Prostate gland (tissue), 2 donors: ENCODE results near the gene SGCB.

Source experiments
- POLR2A ChIP-seq: fragments of 450-650 bp; IDR thresholded peaks from one replicate; pipeline ENCODE4 v1.6.1; 2016; ENCODE audit warnings: antibody characterized with exemption, mild to moderate bottlenecking
- POLR2AphosphoS5 ChIP-seq: sonication (generic); formaldehyde crosslinking; IDR thresholded peaks from one replicate; pipeline ENCODE4 v1.6.1; 2017; ENCODE audit warnings: antibody characterized with exemption
- TF ChIP-seq, protein P1 (sequence below), 4 experiments: fragments of 200-600 bp in 2 of 4; fragments of 450-650 bp in 2 of 4; sonication (generic) in 2 of 4; IDR thresholded peaks; 1 replicate in 3 of 4; 2 replicates in 1 of 4; pipeline ENCODE4 v1.5.1; 2016 to 2019; ENCODE audit warnings: antibody characterized with exemption in 4 of 4, mild to moderate bottlenecking in 2 of 4, moderate library complexity in 2 of 4

DNA sequence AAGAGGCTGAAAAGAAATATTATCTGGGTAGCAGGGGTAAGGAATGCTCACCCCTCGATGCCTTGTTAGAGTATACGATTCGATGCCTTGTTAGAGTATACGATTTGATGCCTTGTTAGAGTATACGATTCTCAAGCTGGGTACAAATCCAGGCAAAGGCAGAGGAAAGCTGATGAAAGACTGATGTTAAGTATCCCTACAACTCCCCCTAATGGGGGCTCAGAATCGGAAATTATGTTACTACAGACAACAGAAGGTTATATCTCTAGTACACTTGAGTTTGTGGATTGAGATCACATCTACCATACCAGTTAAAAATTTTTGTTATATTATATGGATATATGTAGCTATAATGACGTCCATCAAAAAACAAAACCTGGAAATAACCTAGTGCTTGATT is 22.7 kb downstream of the SGCB start:
- TF ChIP-seq, protein P1, sequence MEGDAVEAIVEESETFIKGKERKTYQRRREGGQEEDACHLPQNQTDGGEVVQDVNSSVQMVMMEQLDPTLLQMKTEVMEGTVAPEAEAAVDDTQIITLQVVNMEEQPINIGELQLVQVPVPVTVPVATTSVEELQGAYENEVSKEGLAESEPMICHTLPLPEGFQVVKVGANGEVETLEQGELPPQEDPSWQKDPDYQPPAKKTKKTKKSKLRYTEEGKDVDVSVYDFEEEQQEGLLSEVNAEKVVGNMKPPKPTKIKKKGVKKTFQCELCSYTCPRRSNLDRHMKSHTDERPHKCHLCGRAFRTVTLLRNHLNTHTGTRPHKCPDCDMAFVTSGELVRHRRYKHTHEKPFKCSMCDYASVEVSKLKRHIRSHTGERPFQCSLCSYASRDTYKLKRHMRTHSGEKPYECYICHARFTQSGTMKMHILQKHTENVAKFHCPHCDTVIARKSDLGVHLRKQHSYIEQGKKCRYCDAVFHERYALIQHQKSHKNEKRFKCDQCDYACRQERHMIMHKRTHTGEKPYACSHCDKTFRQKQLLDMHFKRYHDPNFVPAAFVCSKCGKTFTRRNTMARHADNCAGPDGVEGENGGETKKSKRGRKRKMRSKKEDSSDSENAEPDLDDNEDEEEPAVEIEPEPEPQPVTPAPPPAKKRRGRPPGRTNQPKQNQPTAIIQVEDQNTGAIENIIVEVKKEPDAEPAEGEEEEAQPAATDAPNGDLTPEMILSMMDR (IDR thresholded peaks at IDR 0.05) = no peak
- TF ChIP-seq POLR2A (no peak), POLR2AphosphoS5 (no peak)
